NCI-H1694 treated with DMSO at 0.1 percent for 48 hours (cell line): Measurements from ENCODE around the gene ZNF746.

Experiments
- DNase-seq: peaks from one replicate; lab custom pipeline; 2025; lab: John Stamatoyannopoulos, UW

The ZNF746 gene

DNA sequence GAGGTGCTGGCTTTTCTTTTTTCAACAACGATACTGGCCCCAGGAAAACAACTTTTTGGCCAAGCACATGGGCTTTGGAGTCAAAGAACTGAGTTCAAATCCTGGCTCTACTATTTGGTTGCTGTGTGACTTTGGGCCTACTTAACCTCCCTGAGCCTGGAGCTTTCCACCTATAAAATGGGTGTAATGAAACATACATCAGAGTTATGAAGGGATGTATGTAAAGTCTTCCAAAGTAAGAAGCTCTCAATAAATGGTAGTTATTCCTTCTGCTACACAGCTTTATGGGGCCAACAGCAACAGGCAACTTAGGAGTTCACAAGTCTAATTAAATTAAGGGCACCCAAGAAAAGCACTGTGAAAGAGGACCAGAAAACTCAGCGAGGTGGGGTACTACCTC, 69.7 kb downstream of the ZNF746 start:
- DNase-seq = no peak

DNA sequence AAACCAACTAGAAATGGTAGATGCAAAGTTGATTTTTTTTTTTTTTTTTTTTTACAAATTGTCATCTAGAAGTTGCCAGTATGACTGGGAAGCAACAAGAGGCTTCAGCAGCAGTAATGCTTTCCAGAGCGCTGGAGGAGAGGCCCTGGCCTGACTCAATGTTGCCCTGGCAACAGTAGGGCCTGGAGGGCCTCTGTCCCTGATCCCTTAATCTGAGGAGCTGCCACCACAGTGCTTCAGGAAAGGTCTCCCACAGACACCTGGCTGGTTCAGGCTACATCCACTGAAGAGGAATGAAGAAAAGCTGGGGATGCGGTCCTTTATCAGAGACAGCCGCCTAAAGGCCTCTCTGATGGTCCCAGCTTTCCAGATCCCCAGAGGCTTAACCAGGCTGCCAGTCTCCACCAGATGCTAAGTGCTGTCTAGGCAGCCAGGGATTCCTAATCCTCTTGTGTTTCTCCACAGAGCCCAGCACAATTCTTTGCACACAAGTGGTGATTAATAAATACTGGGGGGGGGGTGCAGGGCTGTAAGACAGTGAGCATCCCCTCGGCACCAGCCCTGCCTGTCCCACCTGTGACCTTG, 70.4 kb downstream of the ZNF746 start:
- no peak for DNase-seq

DNA sequence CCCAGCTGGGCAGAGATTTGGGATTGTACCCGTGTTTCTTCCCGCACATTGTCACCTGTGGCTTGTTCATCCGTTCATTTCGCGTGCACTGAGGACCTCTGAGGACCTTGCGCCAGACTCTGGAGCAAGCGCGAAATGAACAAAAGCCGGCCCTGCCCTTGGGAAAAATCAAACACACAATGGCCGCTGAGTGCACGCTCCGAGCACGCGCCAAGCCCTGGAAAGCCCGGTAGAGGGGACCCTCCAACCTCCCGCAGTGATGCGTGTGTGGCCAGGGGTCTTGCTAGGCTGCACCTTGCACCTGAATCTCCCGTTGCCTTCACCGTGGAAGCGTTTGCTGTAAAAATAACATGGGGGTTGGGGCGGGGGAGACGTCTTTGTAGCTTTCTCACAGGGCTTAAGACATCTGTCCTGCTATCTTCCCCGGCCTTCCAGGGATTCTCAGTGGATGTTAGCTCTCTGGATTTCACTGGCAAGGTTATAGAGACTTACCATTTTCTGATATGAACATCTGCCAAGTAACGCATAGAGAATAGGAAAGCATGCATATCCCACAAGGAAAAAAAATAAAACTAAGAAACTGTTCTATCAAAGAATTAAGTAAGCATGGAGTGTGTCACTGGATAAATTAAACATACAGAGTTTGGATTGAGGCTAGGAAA, 74.0 kb downstream of the ZNF746 start:
- no peak for DNase-seq

DNA sequence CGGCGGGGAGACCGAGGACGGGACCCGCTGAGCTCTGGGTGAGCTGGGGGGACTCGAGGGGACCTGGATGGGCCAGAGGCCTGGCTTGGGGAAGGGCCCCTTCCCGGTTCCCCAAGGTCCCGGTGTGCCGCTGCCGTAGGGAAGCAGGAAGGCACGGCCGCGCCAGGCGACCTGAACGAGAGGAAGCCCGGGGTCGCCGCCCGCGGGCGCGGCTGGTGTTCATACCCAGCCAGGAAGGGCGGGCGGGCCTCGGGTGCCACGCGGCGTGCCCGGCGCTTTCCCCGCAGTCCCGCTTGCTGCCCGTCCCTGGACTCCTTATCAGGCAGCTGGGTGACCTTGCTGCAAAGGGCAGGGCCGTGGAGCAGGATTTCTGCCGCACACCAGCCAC, 74.7 kb downstream of the ZNF746 start:
- no peak for DNase-seq
